ENCODE data around the gene ZNF791.

DNA sequence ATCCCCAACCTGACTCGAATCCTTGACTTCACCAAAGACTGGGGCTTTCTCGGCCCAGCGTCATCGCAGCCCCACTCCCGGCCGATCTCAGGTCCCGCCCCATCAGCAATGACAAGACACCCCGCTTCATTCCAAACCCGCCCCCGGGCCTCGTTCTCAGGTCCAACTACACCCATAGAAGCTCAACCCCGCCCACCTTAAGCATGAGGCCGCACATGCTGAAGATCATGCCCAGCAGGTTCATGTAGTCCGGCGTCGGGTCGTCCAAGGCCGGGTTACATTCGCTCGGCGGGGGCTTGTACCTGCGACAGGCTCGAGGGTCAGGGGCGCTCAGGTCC, 58.2 kb downstream of the ZNF791 start:
- TF ChIP-seq, protein P1, sequence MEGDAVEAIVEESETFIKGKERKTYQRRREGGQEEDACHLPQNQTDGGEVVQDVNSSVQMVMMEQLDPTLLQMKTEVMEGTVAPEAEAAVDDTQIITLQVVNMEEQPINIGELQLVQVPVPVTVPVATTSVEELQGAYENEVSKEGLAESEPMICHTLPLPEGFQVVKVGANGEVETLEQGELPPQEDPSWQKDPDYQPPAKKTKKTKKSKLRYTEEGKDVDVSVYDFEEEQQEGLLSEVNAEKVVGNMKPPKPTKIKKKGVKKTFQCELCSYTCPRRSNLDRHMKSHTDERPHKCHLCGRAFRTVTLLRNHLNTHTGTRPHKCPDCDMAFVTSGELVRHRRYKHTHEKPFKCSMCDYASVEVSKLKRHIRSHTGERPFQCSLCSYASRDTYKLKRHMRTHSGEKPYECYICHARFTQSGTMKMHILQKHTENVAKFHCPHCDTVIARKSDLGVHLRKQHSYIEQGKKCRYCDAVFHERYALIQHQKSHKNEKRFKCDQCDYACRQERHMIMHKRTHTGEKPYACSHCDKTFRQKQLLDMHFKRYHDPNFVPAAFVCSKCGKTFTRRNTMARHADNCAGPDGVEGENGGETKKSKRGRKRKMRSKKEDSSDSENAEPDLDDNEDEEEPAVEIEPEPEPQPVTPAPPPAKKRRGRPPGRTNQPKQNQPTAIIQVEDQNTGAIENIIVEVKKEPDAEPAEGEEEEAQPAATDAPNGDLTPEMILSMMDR (IDR thresholded peaks at IDR 0.05; ENCODE audit: poor library complexity, severe bottlenecking): no peak
- TF ChIP-seq TAF1 (IDR thresholded peaks at IDR 0.05; ENCODE audit: low read depth) (no peak), EZH2 (IDR thresholded peaks at IDR 0.05; ENCODE audit: borderline replicate concordance, insufficient read depth, low read length, poor library complexity, severe bottlenecking) (no peak), EP300 (conservative IDR thresholded peaks at IDR 0.05; ENCODE audit: poor library complexity, severe bottlenecking) (no peak), MXI1 (conservative IDR thresholded peaks at IDR 0.05; ENCODE audit: poor library complexity, severe bottlenecking) (no peak), POLR2AphosphoS5 (IDR thresholded peaks at IDR 0.05) (no peak), RAD21 (conservative IDR thresholded peaks at IDR 0.05) (no peak), SMC3 (conservative IDR thresholded peaks at IDR 0.05; ENCODE audit: poor library complexity) (no peak)
- TF ChIP-seq, protein P2, sequence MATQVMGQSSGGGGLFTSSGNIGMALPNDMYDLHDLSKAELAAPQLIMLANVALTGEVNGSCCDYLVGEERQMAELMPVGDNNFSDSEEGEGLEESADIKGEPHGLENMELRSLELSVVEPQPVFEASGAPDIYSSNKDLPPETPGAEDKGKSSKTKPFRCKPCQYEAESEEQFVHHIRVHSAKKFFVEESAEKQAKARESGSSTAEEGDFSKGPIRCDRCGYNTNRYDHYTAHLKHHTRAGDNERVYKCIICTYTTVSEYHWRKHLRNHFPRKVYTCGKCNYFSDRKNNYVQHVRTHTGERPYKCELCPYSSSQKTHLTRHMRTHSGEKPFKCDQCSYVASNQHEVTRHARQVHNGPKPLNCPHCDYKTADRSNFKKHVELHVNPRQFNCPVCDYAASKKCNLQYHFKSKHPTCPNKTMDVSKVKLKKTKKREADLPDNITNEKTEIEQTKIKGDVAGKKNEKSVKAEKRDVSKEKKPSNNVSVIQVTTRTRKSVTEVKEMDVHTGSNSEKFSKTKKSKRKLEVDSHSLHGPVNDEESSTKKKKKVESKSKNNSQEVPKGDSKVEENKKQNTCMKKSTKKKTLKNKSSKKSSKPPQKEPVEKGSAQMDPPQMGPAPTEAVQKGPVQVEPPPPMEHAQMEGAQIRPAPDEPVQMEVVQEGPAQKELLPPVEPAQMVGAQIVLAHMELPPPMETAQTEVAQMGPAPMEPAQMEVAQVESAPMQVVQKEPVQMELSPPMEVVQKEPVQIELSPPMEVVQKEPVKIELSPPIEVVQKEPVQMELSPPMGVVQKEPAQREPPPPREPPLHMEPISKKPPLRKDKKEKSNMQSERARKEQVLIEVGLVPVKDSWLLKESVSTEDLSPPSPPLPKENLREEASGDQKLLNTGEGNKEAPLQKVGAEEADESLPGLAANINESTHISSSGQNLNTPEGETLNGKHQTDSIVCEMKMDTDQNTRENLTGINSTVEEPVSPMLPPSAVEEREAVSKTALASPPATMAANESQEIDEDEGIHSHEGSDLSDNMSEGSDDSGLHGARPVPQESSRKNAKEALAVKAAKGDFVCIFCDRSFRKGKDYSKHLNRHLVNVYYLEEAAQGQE (IDR thresholded peaks at IDR 0.05; ENCODE audit: borderline replicate concordance): no peak

Data from neural cell (in vitro differentiated cells).